PC-3 (cell line): ENCODE results near the gene TGFBR3L.

Source experiments
- EZH2 ChIP-seq: fragments of 300-600 bp; sonication (generic); IDR thresholded peaks from one replicate; pipeline ENCODE4 v1.6.1; 2017; ENCODE audit warnings: antibody characterized with exemption, mild to moderate bottlenecking, low read length; ENCODE audit not compliant: unreplicated experiment
- EZH2phosphoT487 ChIP-seq: fragments of 300-600 bp; sonication (generic); IDR thresholded peaks from 2 replicates; pipeline ENCODE4 v1.6.1; 2018; ENCODE audit warnings: mild to moderate bottlenecking, antibody characterized with exemption, low read length, borderline replicate concordance
- TF ChIP-seq, protein P1 (sequence below): fragments of 300-600 bp; sonication (generic); conservative IDR thresholded peaks from 2 replicates; pipeline ENCODE4 v1.5.1; 2017; ENCODE audit warnings: antibody characterized with exemption, low read depth, mild to moderate bottlenecking, low read length

DNA sequence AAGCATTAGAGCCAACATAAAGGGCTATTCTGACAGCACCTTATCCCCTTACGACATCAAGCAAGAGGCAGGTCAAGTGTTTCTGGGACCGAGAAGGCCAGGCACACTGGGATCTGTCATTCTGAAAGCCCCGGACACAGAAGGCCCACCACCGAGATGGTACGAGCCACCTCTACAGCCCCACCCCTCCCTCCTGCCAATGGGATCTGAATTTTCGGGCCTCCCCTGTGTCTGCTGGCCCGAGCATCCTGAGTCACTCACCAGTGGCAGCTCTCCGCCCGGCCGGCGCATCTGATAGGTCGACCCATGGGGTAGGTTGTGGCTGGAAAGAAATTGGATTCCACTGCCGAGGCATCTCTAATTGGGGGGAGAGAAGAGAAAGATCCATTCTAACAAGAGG, 26.2 kb downstream of the TGFBR3L start:
- TF ChIP-seq, protein P1, sequence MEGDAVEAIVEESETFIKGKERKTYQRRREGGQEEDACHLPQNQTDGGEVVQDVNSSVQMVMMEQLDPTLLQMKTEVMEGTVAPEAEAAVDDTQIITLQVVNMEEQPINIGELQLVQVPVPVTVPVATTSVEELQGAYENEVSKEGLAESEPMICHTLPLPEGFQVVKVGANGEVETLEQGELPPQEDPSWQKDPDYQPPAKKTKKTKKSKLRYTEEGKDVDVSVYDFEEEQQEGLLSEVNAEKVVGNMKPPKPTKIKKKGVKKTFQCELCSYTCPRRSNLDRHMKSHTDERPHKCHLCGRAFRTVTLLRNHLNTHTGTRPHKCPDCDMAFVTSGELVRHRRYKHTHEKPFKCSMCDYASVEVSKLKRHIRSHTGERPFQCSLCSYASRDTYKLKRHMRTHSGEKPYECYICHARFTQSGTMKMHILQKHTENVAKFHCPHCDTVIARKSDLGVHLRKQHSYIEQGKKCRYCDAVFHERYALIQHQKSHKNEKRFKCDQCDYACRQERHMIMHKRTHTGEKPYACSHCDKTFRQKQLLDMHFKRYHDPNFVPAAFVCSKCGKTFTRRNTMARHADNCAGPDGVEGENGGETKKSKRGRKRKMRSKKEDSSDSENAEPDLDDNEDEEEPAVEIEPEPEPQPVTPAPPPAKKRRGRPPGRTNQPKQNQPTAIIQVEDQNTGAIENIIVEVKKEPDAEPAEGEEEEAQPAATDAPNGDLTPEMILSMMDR, result no peak
- TF ChIP-seq EZH2, result no peak
- no peak for TF ChIP-seq EZH2phosphoT487
